Renal cortex interstitium (tissue), 11 donors: ENCODE measurements around the gene TRIP11. TPM values are rescaled to one million over a fixed set of nuclear protein-coding genes. Genes with fewer than 3 reads are reported as not detected.

Experiments
- DNase-seq, 11 donors: peaks; one replicate each; pipeline ENCODE4 v3.0.0-alpha.2; 2013; ENCODE audit warnings: low read depth in 9 of 11, low spot score in 4 of 11; ENCODE audit errors: extremely low read depth in 1 of 11
- polyA plus RNA-seq, 3 donors: library from polyadenylated mRNA; unstranded; fragments of 120-200 nt; gene quantifications; one replicate each; pipeline ENCODE4 v1.2.1, GENCODE V29; 2013; ENCODE audit not compliant: insufficient read length in 3 of 3

The TRIP11 gene
- polyA plus RNA-seq, 3 donors, result 33.2 to 44.3 (median 37.4) TPM

- no peak for DNase-seq
Observed at GRCh38 chr14:92021523-92021922, 18.3 kb downstream of the TRIP11 start.

DNA sequence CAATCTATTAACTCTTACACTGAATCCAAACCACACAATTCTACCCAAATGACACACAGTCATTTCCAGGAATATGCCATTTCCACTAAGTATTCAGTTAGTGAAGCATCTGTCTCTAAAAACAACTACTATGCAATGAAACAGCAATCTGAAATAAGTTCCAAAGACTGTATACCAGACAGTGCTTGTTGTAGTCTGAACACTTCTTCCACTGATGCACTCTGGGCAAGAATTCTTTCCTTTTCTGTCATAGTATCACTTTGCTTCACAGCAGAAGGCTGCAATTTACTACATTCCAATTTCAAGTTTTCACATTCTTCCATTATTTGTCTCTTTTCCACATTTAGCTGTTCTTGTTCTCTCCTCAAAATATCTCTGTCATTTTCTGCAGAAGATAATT lies 25.8 kb downstream of the TRIP11 start:
- no peak for DNase-seq

- DNase-seq, result no peak
Observed at GRCh38 chr14:92012121-92012748, 27.6 kb downstream of the TRIP11 start.

GRCh38 chr14:92010644-92011043 lies 29.2 kb downstream of the TRIP11 start:
- DNase-seq, result no peak

DNA sequence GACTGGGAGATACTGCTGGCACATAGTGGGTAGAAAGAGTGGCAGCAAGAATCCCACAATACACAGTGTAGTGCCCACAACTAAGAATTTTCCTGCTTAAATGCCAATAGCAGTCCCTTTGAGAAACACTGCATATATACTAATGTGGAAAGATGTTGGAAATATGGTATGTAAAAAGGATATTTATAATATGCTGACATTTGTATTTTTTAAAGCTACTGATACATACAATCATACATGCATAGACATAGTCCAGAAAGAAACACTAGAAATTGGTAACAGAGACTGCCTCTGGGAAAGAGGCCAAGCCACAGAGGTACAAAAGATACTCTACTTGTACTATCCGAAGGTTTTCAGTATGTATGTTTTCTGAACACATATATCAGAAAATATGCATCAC lies 30.3 kb downstream of the TRIP11 start:
- DNase-seq, result no peak

GRCh38 chr14:92005019-92005418 lies 34.8 kb downstream of the TRIP11 start:
- no peak for DNase-seq

- DNase-seq, result no peak
Observed at GRCh38 chr14:92004062-92004461, 35.8 kb downstream of the TRIP11 start.

DNA sequence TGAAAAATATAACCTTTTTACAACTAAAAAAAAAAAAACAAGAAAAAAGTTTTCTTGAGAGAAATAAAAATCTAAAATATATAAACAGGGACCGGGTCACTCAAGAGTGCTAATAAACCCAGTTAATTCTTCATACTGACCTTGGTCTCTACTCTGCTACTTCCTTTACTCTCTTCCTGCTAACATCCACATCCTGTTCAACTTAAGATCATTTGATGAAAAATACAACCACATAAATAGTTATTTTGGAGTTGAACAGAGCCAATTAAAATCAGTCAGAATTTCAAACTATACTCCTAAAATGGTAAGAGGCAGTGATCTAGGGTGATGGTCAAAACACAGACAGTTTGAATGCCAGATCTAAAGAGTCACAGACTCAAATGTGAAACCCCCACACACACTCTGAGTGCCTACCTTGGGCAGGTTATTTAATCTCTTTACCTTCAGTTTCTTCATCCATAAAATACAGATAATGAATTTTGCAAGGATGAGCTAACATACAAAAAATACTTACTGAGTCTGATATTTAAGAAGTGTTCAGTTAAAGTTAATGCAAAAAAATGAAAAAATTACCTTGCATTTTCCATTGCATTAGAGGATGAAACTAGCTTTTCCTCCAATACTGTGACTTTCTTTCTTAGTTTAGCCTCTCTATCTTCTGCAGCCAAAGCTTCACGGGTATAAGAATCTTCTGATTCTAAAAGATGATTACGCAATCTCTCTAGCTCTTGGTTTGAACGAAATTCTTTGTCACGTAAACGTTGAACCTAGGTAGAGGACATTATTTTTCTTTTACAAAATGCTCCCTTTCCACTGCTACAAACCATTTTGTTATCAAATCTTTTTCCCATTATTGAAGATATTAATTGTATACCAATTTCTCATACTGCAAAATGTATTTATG lies 40.9 kb downstream of the TRIP11 start:
- no peak for DNase-seq

DNA sequence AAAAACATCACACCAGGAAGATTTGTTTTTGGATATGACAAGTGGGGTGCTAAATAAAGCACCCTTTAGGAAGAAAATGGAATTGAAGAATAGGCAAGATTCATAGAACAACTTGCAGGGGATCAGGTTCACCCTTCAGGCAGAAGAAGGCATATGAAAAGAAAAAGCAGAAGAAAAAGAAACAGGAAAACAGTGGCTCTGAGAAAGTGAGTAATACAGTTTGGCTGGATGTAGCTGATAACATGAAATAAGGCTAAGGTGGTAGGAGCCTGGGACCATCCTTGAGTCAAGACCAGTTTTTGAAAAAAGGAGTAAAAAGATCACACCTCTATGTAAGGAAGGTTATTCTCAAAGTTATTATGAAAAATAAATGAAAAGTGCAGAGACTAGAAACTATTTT lies 42.4 kb downstream of the TRIP11 start:
- no peak for DNase-seq

DNA sequence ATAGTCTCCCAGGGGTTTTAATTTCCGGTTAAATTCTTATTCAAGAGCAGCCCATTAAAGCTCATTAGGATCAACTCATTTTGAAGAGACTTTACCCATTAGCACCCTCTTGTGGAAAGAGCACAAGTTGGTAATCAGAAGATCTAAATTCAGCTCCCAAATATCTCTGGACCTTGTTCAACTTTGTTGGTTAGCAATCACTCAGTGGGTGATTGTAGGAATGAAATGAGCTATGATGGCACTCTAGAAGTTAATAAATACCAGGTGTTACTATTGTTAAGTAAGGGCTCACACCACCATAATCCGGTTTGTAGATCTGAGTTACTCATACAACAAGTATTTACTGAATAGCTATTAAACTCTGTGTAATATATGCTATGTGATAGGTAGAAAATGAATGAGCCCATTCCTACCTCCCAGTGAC lies 42.9 kb downstream of the TRIP11 start:
- DNase-seq, result peak; percentile 24 to 66 (median 41)

DNA sequence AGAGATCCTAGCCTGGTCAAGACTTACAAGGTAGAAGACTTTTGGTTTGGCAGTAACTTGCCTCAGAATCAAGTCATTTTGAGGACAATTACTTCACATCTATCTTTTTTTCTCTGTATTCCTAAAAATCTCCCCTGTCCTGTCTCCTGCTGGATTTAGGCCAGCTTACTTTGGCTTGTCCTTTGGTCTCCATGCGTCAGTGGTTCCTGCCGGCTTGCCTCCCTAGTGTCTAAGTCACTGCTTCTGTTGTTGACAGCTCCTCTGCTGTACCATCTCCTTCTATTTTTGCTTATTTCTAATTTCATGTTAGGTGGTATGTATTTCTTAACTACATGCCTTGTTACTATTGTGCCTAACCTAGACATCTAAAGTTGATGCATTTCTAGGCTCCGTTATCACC lies 52.7 kb downstream of the TRIP11 start:
- no peak for DNase-seq

GRCh38 chr14:91985521-91986255 lies 54.2 kb downstream of the TRIP11 start:
- no peak for DNase-seq

- DNase-seq, result no peak
Observed at GRCh38 chr14:91985008-91985407, 54.9 kb downstream of the TRIP11 start.

GRCh38 chr14:91983588-91983987 lies 56.3 kb downstream of the TRIP11 start:
- no peak for DNase-seq

GRCh38 chr14:91980157-91980556 lies 59.7 kb downstream of the TRIP11 start:
- no peak for DNase-seq

GRCh38 chr14:91977884-91978283 lies 62.0 kb downstream of the TRIP11 start:
- no peak for DNase-seq

DNA sequence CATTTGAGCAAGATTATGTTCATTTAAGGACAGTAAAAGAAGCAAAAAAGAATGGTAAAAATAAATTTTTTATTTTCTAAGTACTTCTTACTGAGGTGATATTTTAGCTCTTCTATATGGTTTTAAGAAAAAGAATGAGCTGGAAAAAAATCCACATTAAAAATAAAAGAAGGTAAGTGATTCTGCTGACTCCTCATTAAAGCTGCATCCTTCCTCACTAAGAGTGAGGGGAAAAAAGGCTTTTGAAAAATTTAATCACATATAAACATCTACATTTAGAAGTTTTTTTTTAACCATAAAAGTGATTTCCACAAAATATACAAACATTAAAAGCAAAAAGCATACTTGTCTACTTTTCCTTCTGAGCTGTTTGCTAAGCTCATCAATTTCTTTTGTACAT lies 64.1 kb downstream of the TRIP11 start:
- DNase-seq, result no peak

GRCh38 chr14:91971188-91971778 lies 68.6 kb downstream of the TRIP11 start:
- no peak for DNase-seq

DNA sequence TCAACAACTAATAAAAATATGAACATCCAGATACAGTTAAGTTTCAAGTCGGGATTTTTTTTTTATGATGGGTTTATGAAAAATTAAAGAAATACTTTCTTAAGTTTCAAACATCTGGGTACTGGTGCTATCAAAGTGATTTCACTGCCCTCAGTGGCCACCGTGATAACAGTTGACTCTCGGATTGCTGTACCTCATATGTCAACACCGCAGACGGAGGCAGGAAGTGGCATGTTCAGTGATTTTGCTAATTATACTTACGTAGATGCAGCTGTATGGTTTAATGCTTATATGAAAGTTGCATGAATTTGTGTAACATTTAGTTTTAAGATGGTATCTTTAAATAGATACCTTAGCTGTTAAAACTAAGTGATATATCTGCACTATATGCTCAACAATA lies 71.6 kb downstream of the TRIP11 start:
- DNase-seq, result no peak

GRCh38 chr14:91964724-91965123 lies 75.1 kb downstream of the TRIP11 start:
- no peak for DNase-seq
